ENCODE measurements around the gene NUCB2.

NUCB2 gene

GRCh38 chr11:17333799-17334586, 57.5 kb downstream of the NUCB2 start:
- no peak for TF ChIP-seq CTCF (IDR thresholded peaks at IDR 0.05; ENCODE audit: borderline replicate concordance, insufficient read depth, low read depth, low read length)
- no peak overlapping the region for H3K4me3 ChIP-seq (ENCODE audit: low read depth, low read length)

GRCh38 chr11:17343257-17343656, 66.7 kb downstream of the NUCB2 start:
- no peak for TF ChIP-seq CTCF (IDR thresholded peaks at IDR 0.05; ENCODE audit: borderline replicate concordance, insufficient read depth, low read depth, low read length)

GRCh38 chr11:17343907-17344306, 67.4 kb downstream of the NUCB2 start:
- H3K4me3 ChIP-seq (ENCODE audit: low read depth, low read length): no peak overlapping the region
- TF ChIP-seq CTCF (IDR thresholded peaks at IDR 0.05; ENCODE audit: borderline replicate concordance, insufficient read depth, low read depth, low read length): no peak

More at GRCh38 chr11:17343257-17343656, 66.7 kb downstream of the NUCB2 start:
- no peak overlapping the region for H3K4me3 ChIP-seq (ENCODE audit: low read depth, low read length)

GRCh38 chr11:17347676-17348075, 71.1 kb downstream of the NUCB2 start:
- TF ChIP-seq CTCF (IDR thresholded peaks at IDR 0.05; ENCODE audit: borderline replicate concordance, insufficient read depth, low read depth, low read length): no peak
- H3K4me3 ChIP-seq (ENCODE audit: low read depth, low read length): no peak overlapping the region

GRCh38 chr11:17350455-17351171, 74.1 kb downstream of the NUCB2 start:
- no peak for TF ChIP-seq CTCF (IDR thresholded peaks at IDR 0.05; ENCODE audit: borderline replicate concordance, insufficient read depth, low read depth, low read length)
- no peak overlapping the region for H3K4me3 ChIP-seq (ENCODE audit: low read depth, low read length)

- H3K4me3 ChIP-seq (ENCODE audit: low read depth, low read length): no peak overlapping the region
Measured at GRCh38 chr11:17351172-17351509, 74.6 kb downstream of the NUCB2 start.

More at GRCh38 chr11:17351172-17351509, 74.6 kb downstream of the NUCB2 start:
- TF ChIP-seq CTCF (IDR thresholded peaks at IDR 0.05; ENCODE audit: borderline replicate concordance, insufficient read depth, low read depth, low read length): no peak
